Stimulated activated naive CD8-positive, alpha-beta T cell treated with anti-CD3 and anti-CD28 coated beads, Interleukin-15, Interleukin-2, amounts not matched to agents 100 U/mL and 50 U/mL, for 24 hours (primary cell): Measurements from ENCODE around the gene CFAP91.
A peak's percentile ranks its signal among the peaks of the same experiment; 100 is the strongest.

Experiments used
- ATAC-seq: fragments of 150-1000 bp; cut with Tn5 transposase; one replicate; pipeline ENCODE4 v1.10.0; 2021
- DNase-seq: peaks from one replicate; pipeline ENCODE4 v3.0.0; 2021

Gene CFAP91

GRCh38 chr3:119702530-119703527, at the start of gene CFAP91:
CFAP91 (plus strand) TSS chr3:119703022; CDS start chr3:119703099, 77 bp downstream.
- ATAC-seq: peak; percentile 88
- peak; percentile 91 for DNase-seq

DNA sequence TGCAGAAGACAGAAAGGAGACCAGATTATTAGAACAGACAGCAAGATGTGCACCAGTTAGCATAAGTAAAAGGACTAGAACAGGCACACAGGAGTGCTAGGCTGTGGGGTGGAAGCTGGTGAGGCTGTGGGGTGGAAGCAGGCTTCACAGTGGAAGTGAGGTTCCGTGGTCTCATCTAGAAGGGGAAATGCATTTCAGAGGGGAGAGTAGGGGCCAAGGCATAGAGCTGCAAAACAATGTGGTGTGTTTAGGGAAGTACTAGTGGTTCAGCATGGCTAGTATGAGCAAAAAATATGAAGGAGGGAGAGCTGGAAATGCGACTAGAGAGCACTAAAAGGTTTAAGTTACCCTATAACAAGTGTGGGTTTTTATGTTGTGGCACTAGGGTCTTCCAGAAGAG, 48.9 kb upstream of the CFAP91 start:
- no peak for DNase-seq
- ATAC-seq: no peak

- ATAC-seq: no peak
- no peak for DNase-seq
These were observed 44.7 kb upstream of the CFAP91 start for GRCh38 chr3:119657887-119658702.

GRCh38 chr3:119658994-119659393, 43.8 kb upstream of the CFAP91 start:
- DNase-seq (no peak), ATAC-seq (no peak)

GRCh38 chr3:119659606-119660291, 43.1 kb upstream of the CFAP91 start:
- ATAC-seq: no peak
- DNase-seq: no peak

- DNase-seq: no peak
- no peak for ATAC-seq
These were observed 42.1 kb upstream of the CFAP91 start, which contains the start of gene POPDC2 for GRCh38 chr3:119660474-119661440. POPDC2 (minus strand) TSS chr3:119660589; CDS start chr3:119660423, 166 bp downstream.

- no peak for DNase-seq
- ATAC-seq: no peak
These were observed 40.0 kb upstream of the CFAP91 start for GRCh38 chr3:119662604-119663373.

DNA sequence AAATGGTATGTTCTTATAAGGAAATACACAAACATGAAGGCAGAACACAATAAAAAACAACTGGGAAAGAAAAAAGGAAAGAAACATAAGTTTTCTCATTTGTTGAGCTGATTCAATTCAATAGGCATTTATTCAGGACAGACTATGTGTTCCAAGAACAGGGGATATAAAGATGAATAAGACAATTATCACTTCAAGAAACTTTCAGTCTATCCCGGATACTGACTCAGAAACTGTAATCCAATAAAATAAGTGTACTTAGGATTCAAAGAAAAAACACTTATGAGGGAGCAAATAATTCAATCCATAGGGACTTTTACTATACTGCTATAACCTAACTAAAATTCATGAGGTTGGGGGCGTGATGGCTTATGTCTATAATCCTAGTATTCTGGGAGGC, 38.9 kb upstream of the CFAP91 start:
- ATAC-seq (no peak), DNase-seq (no peak)

GRCh38 chr3:119664370-119664769, 38.5 kb upstream of the CFAP91 start:
- no peak for DNase-seq
- ATAC-seq: no peak

DNA sequence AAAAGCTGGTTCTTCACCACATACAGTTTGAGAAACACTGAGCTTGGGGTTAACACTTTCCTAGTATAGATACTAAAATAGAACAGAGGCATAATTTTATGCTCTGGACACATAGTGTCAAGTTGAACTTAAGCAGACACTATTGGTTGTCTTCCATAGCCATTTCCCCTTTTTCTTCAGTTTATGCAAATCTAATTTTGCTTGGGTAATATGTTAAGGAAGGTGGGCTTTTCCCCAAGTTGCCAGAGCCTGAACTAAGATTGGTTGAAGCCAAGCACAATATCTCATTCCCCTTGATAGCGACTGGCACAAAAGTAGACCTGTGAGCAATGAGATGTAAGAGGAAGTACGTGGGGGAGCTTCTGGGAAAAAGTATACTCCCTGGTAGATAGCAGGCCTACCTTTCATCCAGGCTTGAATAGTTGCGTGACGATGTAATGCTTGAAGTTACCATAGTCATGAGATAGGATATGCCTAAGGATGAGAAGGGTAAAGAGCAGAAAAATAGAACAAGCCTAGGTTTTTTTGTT, 37.9 kb upstream of the CFAP91 start:
- ATAC-seq (no peak), DNase-seq (no peak)

GRCh38 chr3:119665954-119666559, 36.8 kb upstream of the CFAP91 start:
- no peak for DNase-seq

DNA sequence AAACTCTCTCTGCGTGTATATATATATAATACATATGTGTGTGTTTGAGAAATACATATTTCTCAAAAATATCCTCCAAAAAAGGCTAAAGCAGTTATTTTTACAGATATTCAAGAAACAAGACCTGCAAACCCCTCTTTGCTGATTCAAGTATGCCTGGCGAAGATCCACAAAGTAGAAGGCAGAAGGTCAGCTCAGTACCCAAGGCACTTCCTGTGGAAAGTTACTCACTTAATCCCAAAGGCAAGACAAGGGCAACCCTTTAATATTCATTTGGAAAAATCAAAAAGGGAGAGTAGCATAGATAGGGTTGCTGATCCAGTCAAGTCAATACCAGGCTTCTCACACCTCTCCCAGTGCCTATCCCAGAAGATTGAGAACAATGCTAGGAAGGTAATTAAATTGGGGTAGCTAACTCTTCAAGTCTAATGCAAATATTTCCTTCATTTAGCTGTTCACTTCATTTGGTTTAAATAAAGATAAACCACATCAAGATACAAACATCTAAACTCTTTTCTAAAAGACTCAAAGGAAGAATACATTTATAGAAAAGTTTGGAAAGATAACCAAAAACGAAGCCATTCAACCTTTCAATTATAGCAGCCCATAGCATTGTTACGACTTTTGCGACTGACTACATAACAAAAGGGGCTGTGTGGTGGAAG, 32.8 kb upstream of the CFAP91 start:
- no peak for ATAC-seq
- DNase-seq: no peak

More at GRCh38 chr3:119665954-119666559, 36.8 kb upstream of the CFAP91 start:
- ATAC-seq: no peak

- DNase-seq (no peak), ATAC-seq (no peak)
These were observed 30.0 kb upstream of the CFAP91 start for GRCh38 chr3:119672776-119673175.

- ATAC-seq: no peak
- DNase-seq: no peak
These were observed 28.9 kb upstream of the CFAP91 start for GRCh38 chr3:119673875-119674274.

- no peak for DNase-seq
- no peak for ATAC-seq
These were observed 27.5 kb upstream of the CFAP91 start for GRCh38 chr3:119675188-119675874.

GRCh38 chr3:119676020-119676419, 26.8 kb upstream of the CFAP91 start:
- ATAC-seq: no peak
- DNase-seq: no peak

- DNase-seq: peak; percentile 94
- peak; percentile 91 for ATAC-seq
These were observed 25.8 kb upstream of the CFAP91 start, which contains the start of gene COX17 for GRCh38 chr3:119676771-119677640. COX17 (minus strand) TSS chr3:119677406; CDS start chr3:119677310, 96 bp downstream.
